ENCODE measurements around the gene USP35. TPM values are rescaled to one million over a fixed set of nuclear protein-coding genes. Genes with fewer than 3 reads are reported as not detected.
"Not testable (repeated sequence)": the region's sequence is repeated elsewhere in the genome, so short reads cannot be mapped to it uniquely, and the experiment has no call there.

Gene USP35
- total RNA-seq, 1 experiment from 2014 or later, result 12.7 TPM

- no peak for DNase-seq (ENCODE audit: low spot score)
- in situ Hi-C loops (cut with HindIII; ENCODE audit: low sequenced_read_pairs), result no loop called here
Measured at GRCh38 chr11:78166855-78167469, 21.8 kb upstream of the USP35 start.

GRCh38 chr11:78168539-78169477 lies 19.9 kb upstream of the USP35 start:
- in situ Hi-C loops (cut with HindIII; ENCODE audit: low sequenced_read_pairs), result no loop called here
- DNase-seq (ENCODE audit: low spot score), result no peak

- DNase-seq (ENCODE audit: low spot score), result no peak
- in situ Hi-C loops (cut with HindIII; ENCODE audit: low sequenced_read_pairs), result no loop called here
Measured at GRCh38 chr11:78170413-78170812, 18.3 kb upstream of the USP35 start.

- in situ Hi-C loops (cut with HindIII; ENCODE audit: low sequenced_read_pairs), result no loop called here
- no peak for DNase-seq (ENCODE audit: low spot score)
Measured at GRCh38 chr11:78170874-78171549, 17.7 kb upstream of the USP35 start.

- in situ Hi-C loops (cut with HindIII; ENCODE audit: low sequenced_read_pairs), result no loop called here
- no peak for DNase-seq (ENCODE audit: low spot score)
Measured at GRCh38 chr11:78171951-78172350, 16.8 kb upstream of the USP35 start.

- in situ Hi-C loops (cut with HindIII; ENCODE audit: low sequenced_read_pairs); DNase-seq (ENCODE audit: low spot score): not testable (repeated sequence)
Measured at GRCh38 chr11:78175862-78176261, 12.9 kb upstream of the USP35 start.

- in situ Hi-C loops (cut with HindIII; ENCODE audit: low sequenced_read_pairs), result no loop called here
- no peak for DNase-seq (ENCODE audit: low spot score)
Measured at GRCh38 chr11:78176605-78177141, 12.0 kb upstream of the USP35 start.

- no peak for DNase-seq (ENCODE audit: low spot score)
- in situ Hi-C loops (cut with HindIII; ENCODE audit: low sequenced_read_pairs), result no loop called here
Measured at GRCh38 chr11:78177216-78177615, 11.5 kb upstream of the USP35 start.

- in situ Hi-C loops (cut with HindIII; ENCODE audit: low sequenced_read_pairs), result no loop called here
- no peak for DNase-seq (ENCODE audit: low spot score)
Measured at GRCh38 chr11:78179459-78180071, 9.2 kb upstream of the USP35 start.

GRCh38 chr11:78180751-78181150 lies 8.0 kb upstream of the USP35 start:
- no peak for DNase-seq (ENCODE audit: low spot score)
- in situ Hi-C loops (cut with HindIII; ENCODE audit: low sequenced_read_pairs), result no loop called here

- in situ Hi-C loops (cut with HindIII; ENCODE audit: low sequenced_read_pairs), result no loop called here
- no peak for DNase-seq (ENCODE audit: low spot score)
Measured at GRCh38 chr11:78181185-78181584, 7.5 kb upstream of the USP35 start.

GRCh38 chr11:78187366-78188285 lies 1.1 kb upstream of the USP35 start:
- no peak for DNase-seq (ENCODE audit: low spot score)
- in situ Hi-C loops (cut with HindIII; ENCODE audit: low sequenced_read_pairs), result no loop called here

GRCh38 chr11:78189174-78189724 lies 530 bp downstream of the USP35 start:
- no peak for DNase-seq (ENCODE audit: low spot score)
- in situ Hi-C loops (cut with HindIII; ENCODE audit: low sequenced_read_pairs), result no loop called here

GRCh38 chr11:78189851-78190250 lies 1.1 kb downstream of the USP35 start:
- in situ Hi-C loops (cut with HindIII; ENCODE audit: low sequenced_read_pairs), result no loop called here
- DNase-seq (ENCODE audit: low spot score), result peak; percentile 8

GRCh38 chr11:78190374-78190773 lies 1.7 kb downstream of the USP35 start:
- peak; percentile 9 for DNase-seq (ENCODE audit: low spot score)
- in situ Hi-C loops (cut with HindIII; ENCODE audit: low sequenced_read_pairs), result no loop called here

GRCh38 chr11:78190871-78191538 lies 2.3 kb downstream of the USP35 start:
- in situ Hi-C loops (cut with HindIII; ENCODE audit: low sequenced_read_pairs), result no loop called here
- DNase-seq (ENCODE audit: low spot score), result no peak

GRCh38 chr11:78192223-78192719 lies 3.6 kb downstream of the USP35 start:
- peak; percentile 5 for DNase-seq (ENCODE audit: low spot score)
- in situ Hi-C loops (cut with HindIII; ENCODE audit: low sequenced_read_pairs), result no loop called here
